Measurements from ENCODE around the gene ADGRG2.

DNA sequence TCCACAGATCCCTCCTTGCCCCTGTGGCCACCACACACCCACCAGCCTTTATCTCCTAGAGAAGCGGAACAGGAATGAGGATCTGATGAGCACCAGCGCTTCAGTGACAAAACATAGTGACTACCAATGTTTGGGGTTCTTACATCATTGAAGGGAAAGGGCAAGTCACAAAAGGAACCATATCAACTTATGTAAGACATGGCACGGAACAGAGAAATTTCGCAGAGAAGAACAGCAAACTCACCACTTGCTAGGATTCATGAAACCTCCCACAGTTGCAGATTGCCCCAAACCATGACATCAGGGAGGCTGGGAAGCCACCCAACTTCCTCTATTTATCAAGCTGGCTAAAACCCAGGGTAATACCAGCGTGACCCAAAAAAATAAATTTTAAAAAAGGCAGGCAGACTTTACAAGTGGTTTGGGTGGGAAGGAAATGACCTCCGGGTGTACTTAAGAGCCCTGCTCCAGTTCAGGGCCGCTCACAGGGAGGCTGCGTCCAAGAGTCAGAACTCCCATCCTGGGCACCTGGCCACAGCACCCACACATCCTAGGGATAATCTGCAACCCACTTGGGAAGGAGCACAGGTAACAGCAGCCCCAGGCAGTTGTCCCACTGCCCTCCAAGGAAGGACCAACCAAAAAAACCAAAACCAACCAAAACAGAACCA, 36.0 kb downstream of the ADGRG2 start:
- TF ChIP-seq, protein P1, sequence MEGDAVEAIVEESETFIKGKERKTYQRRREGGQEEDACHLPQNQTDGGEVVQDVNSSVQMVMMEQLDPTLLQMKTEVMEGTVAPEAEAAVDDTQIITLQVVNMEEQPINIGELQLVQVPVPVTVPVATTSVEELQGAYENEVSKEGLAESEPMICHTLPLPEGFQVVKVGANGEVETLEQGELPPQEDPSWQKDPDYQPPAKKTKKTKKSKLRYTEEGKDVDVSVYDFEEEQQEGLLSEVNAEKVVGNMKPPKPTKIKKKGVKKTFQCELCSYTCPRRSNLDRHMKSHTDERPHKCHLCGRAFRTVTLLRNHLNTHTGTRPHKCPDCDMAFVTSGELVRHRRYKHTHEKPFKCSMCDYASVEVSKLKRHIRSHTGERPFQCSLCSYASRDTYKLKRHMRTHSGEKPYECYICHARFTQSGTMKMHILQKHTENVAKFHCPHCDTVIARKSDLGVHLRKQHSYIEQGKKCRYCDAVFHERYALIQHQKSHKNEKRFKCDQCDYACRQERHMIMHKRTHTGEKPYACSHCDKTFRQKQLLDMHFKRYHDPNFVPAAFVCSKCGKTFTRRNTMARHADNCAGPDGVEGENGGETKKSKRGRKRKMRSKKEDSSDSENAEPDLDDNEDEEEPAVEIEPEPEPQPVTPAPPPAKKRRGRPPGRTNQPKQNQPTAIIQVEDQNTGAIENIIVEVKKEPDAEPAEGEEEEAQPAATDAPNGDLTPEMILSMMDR (IDR thresholded peaks at IDR 0.05 in 2 of 3, conservative IDR thresholded peaks at IDR 0.05 in 1 of 3; ENCODE audit: borderline replicate concordance in 1 of 3, insufficient read depth in 1 of 3, low read depth in 2 of 3, low read length in 2 of 3), result no peak
- no peak for TF ChIP-seq EZH2 (IDR thresholded peaks at IDR 0.05)
- TF ChIP-seq RAD21 (IDR thresholded peaks at IDR 0.05; ENCODE audit: low read depth), result no peak
- TF ChIP-seq POLR2A (IDR thresholded peaks at IDR 0.05; ENCODE audit: borderline replicate concordance, extremely low read depth, insufficient read depth, insufficient read length), result no peak
- TF ChIP-seq CEBPB (IDR thresholded peaks at IDR 0.05; ENCODE audit: low read depth), result no peak
- no peak for TF ChIP-seq POLR2AphosphoS5 (IDR thresholded peaks at IDR 0.05; ENCODE audit: low read depth, low read length)
- TF ChIP-seq SP1 (IDR thresholded peaks at IDR 0.05; ENCODE audit: low read depth), result no peak
- no peak for TF ChIP-seq SRF (IDR thresholded peaks at IDR 0.05; ENCODE audit: low read depth)

Measured in HCT116 (cell line).